Esophagus squamous epithelium (tissue), 4 donors: ENCODE measurements around the gene TTC24.
A peak's percentile ranks its signal among the peaks of the same experiment; 100 is the strongest.

ENCODE experiments used
- POLR2A ChIP-seq, 4 donors: fragments of 450-650 bp; IDR thresholded peaks; one replicate each; pipeline ENCODE4 v1.6.1; 2017; ENCODE audit warnings: antibody characterized with exemption in 4 of 4, mild to moderate bottlenecking in 4 of 4, moderate library complexity in 3 of 4
- TF ChIP-seq, protein P1 (sequence below), 6 experiments: fragments of 450-650 bp in 4 of 6; fragments of 200-600 bp in 2 of 6; sonication (generic) in 2 of 6; IDR thresholded peaks; one replicate each; pipeline ENCODE4 v1.5.1; 2016 to 2019; ENCODE audit warnings: antibody characterized with exemption in 6 of 6, mild to moderate bottlenecking in 4 of 6, moderate library complexity in 4 of 6

DNA sequence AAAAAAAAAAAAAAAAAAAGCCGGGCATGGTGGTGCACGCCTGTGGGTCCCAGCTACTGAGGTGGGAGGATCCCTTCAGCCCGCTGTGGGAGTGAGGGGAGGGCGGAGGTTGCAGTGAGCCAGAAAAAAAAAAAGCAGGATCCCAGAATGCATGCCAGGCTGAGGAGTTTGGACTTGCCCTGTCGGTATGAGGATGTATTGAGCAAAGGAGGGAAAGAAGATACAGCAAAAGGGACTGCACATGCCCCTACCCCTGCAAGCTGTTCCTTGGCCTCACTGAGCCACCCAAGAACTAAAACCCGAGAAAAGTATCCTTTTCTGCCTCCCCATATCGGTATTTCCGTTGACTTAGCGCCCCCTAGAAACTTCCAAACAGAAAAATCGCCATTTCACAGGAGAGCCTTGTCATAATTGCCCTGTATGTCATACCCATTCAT is 23.1 kb downstream of the TTC24 start:
- TF ChIP-seq, protein P1, sequence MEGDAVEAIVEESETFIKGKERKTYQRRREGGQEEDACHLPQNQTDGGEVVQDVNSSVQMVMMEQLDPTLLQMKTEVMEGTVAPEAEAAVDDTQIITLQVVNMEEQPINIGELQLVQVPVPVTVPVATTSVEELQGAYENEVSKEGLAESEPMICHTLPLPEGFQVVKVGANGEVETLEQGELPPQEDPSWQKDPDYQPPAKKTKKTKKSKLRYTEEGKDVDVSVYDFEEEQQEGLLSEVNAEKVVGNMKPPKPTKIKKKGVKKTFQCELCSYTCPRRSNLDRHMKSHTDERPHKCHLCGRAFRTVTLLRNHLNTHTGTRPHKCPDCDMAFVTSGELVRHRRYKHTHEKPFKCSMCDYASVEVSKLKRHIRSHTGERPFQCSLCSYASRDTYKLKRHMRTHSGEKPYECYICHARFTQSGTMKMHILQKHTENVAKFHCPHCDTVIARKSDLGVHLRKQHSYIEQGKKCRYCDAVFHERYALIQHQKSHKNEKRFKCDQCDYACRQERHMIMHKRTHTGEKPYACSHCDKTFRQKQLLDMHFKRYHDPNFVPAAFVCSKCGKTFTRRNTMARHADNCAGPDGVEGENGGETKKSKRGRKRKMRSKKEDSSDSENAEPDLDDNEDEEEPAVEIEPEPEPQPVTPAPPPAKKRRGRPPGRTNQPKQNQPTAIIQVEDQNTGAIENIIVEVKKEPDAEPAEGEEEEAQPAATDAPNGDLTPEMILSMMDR (IDR thresholded peaks at IDR 0.05): peak in 3 of 6 experiments; percentile 20 to 23 (median 21)
- no peak for TF ChIP-seq POLR2A (IDR thresholded peaks at IDR 0.05)
